Activated CD8-positive, alpha-beta memory T cell treated with anti-CD3 and anti-CD28 coated beads, Interleukin-2, amount 50 U/mL, for 24 hours (primary cell): Measurements from ENCODE around the gene NEDD4L.

Source experiments
- DNase-seq: peaks from one replicate; pipeline ENCODE4 v3.0.0-alpha.2; 2020; ENCODE audit errors: extremely low read depth

Gene NEDD4L

DNA sequence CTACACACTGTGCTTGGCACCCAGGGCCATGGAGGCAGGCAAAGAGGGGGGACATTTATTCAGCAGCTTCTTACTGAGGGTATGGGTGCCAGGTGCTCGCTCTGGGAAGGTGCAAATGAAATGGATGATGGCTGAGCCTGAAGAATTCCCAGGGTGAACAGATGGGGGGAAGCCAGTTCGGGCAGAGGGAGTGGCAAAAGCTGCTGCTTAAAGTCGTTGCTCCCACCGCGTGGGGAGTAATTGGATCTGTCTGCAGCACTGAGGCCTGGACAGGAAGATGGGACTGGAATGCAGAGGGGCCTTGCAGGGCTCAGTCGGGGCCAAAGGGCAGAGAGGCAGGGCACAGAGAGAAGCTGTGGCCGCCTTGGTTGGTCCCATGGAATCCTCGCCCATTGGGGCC is 51.2 kb downstream of the NEDD4L start:
- no peak for DNase-seq

DNA sequence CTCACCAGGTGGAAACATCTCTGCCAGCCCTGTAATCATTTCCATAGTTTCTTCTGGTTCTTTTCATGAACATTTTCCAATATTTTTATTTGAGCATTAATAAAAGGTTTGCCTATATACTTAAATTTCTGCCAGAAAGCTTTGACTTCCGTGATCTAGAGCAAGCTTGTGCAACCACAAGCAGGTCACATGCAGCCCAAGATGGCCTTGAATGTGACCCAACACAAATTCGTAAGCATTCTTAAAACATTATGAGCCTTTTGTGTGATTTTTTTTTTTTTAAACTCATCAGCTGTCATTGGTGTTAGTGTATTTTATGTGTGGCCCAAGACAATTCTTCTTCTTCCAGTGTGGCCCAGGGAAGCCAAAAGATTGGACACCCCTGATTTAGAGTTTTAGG is 51.6 kb downstream of the NEDD4L start:
- DNase-seq = no peak

DNA sequence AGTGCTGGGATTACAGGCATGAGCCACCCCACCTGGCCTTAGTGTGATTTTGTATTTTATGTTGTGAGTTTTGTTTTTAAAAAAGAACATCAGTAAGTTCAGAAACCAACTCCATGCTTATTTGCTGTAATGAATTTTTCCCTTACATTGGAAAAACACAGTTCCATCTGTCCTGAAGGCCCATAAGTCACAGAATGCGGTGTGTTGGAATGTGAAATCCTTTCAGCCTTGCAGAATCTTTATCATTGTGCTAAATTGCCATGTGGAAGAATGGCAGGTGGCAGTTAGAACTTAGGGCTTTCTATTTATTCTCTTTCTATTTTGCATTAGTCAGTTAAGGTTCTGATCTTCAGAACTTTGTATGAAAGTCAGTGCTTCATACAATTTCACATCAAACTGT is 52.6 kb downstream of the NEDD4L start:
- DNase-seq = no peak

DNA sequence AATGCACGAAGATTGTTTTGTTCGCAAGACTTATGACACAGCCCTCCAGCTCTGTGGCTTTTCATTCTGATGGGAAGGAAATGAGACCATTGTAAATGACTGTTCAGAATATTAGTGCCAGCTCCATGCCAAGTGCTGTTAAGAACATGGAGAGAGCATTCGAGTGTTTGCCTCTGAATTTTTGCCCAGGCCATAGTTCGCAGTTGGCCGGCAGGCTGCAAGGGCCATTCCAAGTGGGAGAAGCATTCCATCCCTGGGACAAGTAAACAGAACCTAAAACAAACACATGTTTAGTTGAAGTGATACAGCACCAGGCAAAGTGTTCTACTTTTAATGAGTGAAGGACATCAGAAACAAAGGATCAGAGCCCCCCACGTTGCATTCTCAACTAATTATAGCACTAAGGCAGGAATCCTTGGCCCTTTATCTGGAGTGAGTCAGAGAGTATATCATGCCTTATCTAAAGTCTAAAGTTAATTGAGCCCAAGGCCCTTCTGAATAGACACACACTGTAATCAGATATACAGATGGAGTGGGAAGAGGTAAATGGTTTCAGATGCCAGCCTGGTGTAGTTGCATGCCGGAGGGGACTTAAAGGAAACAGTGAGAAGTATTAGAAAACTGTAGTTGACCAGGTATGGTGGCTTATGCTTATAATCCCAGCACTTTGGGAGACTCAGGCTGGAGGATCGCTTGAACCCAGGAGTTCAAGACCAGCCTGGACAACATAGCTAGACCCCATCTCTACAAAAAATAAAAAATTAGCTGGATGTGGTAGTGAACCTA is 53.3 kb downstream of the NEDD4L start:
- DNase-seq = no peak

DNA sequence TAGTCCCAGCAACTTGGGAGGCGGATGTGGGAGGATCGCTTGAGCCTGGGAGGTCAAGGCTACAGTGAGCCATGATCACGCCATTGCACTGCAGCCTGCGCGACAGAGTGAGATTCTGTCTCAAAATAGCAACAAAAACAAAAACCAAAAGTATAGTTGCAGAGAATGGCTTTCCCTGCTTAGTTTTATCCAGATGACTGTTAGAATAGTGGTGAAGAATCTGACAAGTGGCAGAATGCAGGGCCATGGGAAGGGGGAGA is 53.8 kb downstream of the NEDD4L start:
- no peak for DNase-seq

DNA sequence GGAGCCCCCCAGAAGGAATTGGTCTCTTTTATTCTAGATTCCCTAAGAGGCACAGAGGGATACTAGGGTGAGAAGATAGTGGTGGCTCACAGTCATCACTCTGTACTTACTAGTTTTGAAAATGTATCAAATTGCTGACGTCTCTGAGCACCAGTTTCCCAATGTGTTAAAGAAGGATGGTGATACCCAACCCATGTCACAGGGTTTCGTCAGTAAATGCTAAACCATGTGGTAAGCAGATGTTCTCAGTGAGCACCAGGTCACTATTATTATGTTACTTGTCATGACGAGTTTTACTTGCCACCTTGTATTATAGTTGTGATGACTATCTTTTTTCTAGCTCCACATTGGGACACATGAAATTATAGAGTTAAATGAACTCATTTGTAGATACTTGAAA is 54.7 kb downstream of the NEDD4L start:
- no peak for DNase-seq

DNA sequence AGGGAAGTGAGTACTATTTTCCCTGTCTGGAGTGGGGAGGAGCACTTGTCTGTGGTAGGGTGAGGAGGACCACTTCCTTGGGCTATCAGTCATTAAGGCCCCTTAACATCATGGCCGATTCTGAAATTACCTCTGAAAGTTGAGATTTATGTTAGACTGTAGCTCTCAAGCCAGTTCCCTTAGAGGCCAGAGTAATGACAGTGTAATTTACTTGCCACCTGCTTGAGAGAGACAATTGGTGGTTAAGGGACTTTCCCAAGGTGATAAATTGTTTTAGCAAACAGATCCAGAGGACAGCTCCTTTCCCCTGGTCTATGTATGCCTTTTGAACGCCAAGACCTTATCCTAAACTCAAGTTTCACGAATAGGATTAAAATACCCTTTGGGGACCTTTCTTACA is 56.1 kb downstream of the NEDD4L start:
- no peak for DNase-seq

DNA sequence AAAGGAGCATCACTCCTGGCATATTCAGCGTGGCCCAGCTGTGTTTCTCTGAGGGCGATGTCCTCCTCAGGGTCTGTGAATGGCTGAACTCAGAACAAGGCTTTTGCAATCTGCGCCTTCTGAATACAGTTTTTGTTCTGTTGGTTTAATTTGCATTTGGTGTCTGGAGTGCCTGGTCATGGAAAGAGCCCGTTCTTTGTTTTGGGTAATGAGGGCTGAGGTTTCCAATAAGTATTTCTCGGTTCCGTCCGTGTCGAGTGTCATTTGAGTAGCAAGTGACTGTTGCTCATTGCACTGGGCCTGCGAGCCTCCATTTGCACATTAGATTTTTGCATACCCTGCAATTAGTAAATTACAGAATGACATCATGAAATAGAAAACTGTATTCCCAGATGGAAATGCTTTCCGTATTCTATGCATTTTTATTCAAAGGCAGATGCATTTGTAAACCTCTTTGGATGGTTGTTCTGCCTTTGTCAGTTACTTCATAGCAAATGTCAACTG is 57.3 kb downstream of the NEDD4L start:
- no peak for DNase-seq

DNA sequence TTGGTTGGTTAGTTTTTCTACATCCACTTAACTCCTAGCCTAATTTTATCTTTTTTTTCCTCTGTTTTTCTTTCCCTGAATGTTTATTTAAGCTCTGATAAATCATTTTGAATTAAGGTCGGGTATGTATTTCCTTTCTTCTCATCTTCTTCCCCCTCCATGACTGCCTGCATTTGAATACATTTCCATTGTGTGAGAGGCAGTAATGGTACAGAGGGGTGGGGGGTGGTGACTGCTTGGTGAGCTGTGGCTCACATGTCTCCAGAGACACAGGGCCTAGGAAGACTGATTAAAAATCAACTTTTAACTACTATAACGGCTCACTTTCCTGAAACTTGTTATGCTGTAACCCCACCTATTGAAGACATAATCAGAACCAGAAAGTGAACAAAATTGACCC is 58.0 kb downstream of the NEDD4L start:
- DNase-seq = no peak

DNA sequence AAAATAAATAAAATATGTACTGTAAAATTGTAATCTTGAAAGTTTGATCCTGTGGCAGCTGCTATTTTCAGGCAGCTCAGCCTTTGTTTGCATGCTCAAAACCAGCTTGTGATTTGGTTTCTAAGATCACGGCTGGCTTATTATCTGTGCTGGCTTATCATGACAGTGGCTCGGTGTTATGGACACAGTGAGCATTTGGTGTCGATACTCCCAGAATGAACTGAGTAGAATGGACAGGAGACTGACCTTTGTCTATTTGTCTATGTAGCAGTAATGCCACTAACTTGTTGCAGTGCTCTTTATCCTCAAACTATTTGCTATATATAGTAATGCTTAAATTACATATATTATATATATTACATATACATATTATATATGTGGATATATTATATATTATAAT is 58.8 kb downstream of the NEDD4L start:
- DNase-seq = no peak

DNA sequence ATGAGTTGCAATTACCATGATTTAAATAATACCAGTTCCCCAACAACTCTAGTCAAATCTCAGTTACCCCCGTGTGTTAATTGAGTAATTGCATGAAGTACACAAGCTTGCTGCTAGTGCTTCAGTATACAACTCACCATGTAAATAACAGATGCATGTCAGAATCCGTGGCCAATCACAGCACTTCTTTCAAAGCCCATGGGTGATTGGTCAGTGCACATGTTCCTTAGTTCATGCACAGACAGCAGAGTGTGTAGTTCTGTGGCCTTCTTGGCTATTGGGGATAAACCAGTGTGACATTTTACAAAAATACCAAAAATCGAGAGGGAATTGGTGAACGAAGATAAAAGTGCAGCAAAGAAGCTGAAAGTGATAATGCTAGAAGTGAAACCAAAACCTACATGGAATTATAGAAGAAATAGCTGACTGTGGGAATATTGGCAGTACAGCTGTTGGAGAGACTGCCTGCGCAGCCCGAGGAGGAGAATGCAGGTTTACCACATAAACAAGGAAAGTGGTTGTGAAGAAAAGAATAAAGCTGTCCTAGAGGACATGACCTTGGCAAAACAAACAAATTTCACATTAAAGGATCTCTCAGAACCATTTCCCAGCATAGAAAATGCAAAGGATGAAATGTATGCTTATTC is 59.4 kb downstream of the NEDD4L start:
- no peak for DNase-seq

DNA sequence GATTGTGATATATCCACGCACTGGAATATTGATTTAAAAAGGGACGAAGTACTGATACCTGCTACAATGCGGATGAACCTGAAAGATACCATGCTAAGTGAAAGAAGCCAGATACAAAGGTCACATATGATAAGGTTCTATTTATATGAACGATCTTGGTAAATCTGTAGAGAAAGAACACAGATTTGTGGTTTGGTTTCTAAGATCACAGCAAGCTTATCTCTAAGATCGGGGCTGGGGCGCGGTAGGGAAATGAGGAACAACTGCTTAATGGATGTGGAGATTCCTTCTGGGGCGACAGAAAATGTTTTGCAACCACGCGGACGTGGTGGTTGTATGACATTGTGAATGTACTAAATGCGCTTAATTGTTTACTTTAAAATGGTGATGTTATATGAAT is 60.1 kb downstream of the NEDD4L start:
- no peak for DNase-seq

DNA sequence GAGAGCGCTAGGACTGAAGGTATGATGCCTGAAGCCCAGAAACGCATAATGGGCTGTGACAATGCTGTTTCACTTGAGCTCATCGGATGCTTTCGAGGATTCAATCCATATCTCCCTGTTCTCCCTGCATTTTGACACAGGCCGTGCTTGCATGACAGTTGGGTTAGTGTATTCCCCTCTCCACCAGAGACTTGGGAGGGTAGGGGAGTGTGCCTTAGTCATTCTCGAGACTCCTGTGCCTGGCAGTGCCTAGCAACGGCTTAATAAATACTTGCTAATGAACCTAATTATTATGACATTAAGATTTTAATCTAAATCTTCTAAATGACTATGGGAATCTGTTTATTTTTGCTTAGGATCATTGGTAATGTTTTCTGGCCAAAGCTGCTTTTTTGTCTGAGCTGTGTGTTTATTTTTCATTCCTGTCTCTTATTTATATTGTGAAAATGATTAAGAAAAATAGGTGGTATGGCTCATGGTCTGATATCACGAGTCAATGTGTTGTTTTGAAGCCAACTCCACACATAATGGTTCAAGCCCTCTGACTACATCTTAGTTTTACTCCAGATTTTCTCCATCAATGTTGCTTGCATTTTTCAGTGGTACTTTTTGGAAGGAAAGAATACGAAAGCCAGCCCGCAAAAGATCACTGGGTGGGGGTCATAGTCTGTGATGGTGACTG is 61.3 kb downstream of the NEDD4L start:
- DNase-seq = no peak

DNA sequence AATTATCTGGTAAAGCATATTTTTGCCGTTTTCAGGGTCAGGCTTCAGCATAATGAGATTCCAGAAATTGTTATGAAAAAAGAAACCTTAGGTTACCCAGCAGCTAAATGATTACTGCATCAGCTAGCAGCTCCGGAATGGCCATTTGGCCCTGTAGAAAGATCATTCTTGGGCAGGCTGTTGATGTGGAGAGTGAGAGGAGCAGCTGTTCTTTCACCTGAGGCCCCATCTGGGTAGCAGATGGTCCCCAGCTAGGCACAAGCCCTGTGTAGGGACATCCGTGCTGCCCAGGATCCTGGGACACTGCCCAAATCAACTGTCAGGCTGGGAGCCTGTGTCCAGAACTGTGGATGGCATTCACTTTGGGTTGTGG is 61.8 kb downstream of the NEDD4L start:
- DNase-seq = no peak

DNA sequence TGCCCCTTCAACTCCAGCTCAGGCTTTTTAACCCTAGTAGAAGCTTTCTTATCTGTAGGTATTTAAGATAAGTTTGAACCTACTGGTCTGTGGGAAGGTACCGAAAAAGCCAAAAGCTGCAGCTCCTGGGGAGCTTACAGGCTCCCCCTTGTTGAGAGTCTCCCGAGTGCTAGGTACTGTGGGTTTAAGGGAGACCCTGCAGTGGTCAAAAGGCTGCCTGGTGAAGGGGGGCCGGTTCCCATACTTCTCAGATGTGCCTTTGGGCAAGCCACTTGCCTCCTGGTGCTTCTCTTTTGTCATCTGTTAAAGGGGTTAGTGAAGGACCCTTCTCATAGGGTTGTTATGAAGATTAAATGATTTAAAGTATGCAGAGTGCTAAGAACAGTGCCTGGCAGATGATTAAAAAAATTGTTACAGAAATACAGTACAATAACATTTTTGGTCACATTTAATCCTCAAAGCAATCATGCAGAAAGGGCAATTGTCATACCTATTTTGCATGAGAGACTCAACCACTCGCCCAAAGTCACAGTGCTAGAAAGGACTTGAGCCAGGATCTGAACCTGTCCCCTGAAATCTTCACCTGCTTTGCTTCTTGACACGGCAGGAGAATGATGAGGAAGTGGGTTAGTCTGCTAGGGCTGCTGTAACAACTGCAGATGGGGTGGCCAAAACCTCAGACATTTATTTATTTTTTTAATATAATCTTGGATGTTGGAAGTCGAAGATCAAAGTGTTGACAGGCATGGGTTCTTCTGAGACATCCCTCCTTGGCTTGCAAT is 62.5 kb downstream of the NEDD4L start:
- no peak for DNase-seq

DNA sequence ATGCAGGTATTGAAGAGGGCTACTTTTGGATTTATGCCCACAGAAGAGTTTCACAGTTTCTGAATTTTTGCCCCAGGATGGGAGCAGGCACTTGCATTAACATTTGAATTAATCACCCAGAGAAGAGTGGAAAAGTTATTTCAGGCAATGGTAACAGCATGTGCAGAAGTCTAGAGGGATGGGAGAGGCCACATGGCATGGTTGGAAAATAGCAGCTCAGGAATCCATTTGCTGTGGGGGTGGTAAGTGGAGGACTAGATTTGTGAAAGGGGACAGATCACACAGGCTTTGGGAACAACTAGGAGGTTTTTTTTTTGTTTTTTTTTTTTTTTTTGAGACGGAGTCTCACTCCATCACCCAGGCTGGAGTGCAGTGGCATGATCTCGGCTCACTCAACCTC is 65.2 kb downstream of the NEDD4L start:
- no peak for DNase-seq

DNA sequence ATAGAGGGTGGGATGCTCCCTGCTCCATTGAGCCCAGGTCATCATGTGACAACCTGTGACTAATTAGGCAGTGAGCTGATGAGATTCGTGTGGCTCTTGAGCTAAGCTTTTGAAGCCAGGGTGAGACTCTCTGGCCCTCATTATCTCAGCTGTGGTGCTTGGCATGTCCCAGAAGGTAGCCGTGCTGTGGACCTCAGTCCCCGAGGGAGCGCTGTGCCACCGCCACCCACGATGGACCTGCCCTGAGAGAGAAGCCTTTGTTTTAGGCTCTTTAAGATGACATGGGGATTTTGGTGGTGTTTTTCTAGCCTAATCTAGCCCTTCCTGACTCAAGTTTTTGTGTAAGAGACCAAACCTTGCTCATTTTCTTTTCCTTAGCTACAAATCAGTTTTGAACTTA is 66.4 kb downstream of the NEDD4L start:
- no peak for DNase-seq

DNA sequence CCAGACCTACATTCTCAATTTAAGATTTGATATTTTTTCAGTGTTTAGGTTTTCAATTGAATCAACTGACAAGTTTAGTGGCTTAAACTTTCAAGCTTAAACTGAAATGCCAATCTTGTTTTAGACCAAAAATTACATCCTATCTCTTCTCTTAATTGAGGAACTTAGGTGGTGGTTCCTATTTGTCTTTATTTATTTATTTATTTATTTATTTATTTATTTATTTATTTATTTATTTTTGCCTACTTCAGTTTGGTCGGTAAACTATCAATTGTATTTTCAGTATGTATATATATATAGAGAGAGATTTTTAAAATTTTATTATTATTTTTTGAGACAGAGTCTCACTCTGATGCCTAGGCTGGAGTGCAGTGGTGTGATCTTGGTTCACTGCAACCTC is 68.1 kb downstream of the NEDD4L start:
- DNase-seq = no peak

DNA sequence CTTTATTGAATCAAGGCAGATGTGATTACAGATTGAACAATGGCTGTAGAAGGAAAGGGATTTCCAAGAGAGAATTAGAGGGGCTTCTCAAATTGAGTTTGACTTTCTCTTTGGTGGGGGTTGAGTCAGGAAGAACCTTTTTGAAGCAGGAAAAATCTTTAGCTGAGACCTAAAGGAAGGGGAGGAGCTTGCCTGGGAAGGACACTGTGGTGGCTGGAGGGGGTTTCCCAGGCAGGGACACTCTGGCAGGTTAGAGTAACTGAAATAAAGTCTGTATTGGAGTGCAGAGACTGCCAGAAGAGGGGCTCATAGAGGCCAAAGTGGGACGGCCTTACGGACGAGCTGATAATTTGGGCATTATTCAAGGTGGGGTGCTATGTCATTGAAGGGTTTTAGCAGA is 69.3 kb downstream of the NEDD4L start:
- no peak for DNase-seq

DNA sequence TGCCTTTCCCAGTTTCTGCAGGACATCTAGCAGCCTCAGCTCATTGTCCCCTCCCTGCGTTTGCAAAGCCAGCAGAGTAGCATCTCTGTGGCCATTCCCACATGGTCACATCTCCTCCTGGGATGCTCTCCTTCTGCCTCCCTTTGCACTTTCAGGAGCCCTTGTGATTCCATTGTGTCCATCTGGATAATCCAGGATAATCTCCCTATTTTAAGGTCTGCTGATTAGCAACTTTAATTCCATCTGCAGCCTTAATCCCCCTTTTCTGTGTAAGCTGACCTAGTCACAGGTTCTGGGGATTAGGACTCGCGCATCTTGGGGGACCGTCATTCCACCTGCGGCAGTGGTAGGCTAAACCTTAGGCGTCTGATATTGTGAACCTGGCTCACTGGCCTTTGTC is 70.7 kb downstream of the NEDD4L start:
- DNase-seq = no peak

DNA sequence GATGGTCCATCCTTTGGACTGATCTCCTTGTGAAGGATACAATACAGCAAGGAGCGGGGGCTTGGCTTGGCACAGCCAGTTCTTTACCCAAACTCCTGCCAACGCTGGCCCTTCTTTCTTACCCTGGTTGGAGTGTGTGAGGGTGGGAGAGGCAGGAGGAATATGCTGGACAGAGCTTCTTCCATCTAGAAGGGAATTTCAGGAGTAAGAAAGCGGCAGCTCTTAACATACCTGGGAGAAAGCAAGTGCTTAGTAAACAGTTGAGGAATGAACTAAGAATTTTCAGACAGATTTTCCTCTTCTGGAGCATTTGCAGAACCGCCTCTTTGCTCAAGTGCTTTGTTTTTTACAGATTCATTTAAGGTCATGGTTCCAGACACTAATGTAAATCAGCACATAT is 72.8 kb downstream of the NEDD4L start:
- no peak for DNase-seq

DNA sequence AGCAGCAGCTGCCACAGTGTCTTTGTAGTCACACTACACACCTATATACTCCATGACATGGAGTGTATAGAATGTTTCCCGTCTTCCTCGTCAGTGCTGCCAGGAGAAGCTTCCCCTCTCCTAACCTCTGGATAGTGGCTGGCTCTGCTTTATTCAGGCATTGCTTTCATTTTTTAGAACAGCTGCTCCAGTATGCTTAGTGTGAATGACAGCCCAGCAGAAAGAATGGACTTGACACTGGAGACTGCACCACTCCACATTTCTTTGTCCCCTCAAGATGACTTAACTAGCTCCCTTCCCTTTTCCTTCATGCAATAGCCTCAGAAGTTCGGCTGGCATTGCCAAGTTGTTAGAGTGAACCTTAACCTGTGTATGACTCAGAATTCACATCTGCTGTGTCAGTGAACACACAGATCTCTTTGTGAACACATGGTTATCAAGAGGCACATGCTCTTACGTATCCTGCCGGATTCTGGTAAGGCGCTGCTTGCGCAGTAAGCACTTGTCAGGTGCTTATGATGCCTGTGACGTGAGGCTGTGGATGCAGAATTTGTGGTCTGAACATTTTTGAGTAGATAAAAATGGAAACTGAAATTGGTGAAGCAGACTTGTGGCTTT is 73.9 kb downstream of the NEDD4L start:
- DNase-seq = no peak
